Measurements from ENCODE around the gene BTG4.

Gene BTG4

DNA sequence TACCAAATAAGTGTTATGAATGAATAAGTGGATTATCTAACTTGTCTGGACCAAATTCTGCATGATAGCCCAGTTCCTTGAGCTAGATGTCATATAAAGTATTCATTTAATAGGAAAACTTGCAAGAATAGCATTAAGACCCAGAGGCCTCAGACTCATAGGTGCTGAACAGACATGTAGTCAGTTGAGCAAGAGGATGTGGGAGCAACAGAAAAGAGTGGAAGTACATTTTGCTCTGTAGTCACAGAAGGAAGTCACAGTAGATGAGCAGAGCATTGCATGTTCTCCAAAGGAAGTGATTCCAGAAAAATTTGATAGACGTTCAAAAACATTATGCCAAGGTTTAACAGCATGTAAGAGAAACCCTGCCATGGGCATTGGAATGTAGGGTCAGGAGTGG lies 11.9 kb upstream of the BTG4 start:
- no peak overlapping the region for H3K27ac ChIP-seq
- TF ChIP-seq, protein P1, sequence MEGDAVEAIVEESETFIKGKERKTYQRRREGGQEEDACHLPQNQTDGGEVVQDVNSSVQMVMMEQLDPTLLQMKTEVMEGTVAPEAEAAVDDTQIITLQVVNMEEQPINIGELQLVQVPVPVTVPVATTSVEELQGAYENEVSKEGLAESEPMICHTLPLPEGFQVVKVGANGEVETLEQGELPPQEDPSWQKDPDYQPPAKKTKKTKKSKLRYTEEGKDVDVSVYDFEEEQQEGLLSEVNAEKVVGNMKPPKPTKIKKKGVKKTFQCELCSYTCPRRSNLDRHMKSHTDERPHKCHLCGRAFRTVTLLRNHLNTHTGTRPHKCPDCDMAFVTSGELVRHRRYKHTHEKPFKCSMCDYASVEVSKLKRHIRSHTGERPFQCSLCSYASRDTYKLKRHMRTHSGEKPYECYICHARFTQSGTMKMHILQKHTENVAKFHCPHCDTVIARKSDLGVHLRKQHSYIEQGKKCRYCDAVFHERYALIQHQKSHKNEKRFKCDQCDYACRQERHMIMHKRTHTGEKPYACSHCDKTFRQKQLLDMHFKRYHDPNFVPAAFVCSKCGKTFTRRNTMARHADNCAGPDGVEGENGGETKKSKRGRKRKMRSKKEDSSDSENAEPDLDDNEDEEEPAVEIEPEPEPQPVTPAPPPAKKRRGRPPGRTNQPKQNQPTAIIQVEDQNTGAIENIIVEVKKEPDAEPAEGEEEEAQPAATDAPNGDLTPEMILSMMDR (conservative IDR thresholded peaks at IDR 0.05) = no peak

DNA sequence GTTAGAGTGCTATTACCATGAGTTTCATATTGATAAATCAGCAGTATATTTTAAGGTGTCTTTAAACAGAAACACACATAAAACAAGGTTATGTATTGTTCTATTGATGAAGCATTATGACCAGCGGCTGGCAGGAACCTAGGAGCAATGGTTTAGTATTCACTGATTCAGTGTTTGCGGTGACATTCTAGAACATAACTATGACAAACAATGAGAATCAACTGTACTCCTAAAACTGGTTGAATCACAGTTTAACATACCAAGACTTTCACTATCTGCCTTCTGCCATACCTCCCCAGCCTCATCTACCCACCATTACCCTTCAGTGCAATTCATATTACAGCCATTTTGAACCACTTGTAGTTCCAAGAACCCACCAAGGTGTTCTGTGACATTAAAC lies 11.2 kb upstream of the BTG4 start:
- no peak overlapping the region for H3K27ac ChIP-seq
- TF ChIP-seq, protein P1 (conservative IDR thresholded peaks at IDR 0.05) = no peak

DNA sequence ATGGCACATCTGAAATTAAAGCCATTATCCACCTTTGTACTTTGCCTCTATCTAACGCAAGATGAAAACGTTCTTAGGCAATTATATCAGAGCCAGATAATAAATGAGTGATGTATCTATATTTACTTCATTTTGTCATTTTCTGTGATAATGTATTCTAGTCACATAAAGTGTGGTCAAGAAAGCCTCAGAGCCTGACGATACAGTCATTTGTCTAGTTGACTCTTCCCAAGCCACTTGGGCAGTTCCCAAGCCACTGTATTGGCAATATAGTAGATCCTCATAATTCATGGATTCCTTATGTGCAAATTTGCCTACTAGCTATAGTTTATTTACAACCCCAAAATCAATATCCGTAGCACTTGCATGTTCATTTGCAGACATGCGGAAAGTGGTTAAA lies 10.2 kb upstream of the BTG4 start:
- no peak overlapping the region for H3K27ac ChIP-seq
- TF ChIP-seq, protein P1 (conservative IDR thresholded peaks at IDR 0.05) = no peak

DNA sequence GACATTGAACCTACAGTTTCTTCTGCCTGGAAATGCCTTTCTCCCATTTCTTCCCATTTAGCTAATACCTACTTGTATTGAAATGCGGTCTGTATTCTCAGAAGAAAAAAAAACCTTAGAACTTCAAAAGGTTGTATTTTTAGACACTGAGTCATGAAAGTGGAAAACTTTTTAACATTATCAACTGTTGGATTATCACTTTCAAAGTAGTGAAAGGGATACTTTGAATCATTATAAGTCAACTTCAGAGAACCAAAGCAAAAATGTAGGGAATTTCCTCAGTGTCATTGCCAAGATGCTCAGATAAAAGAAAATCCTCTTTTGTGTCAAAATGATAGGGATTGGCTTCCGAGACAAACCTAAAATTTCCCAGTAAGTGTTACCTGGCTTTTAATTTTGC lies 8.9 kb upstream of the BTG4 start:
- no peak overlapping the region for H3K27ac ChIP-seq
- TF ChIP-seq, protein P1 (conservative IDR thresholded peaks at IDR 0.05) = no peak

DNA sequence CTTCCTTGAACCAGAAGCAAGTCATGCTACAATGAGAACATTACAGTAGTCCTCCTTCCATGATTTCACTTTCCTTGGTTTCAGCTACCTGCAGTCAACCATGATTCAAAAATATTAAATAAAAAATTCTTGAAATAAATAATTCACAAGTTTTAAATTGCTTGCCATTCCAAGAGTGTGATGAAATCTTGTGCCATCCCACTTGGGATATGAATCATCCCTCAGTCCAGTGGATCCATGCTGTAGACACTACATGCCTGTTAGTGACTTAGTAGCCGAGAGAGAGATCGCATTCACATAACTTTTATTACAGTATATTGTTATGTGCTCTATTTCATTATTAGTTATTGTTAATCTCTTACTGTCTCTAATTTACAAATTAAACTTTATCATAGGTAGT lies 8.4 kb upstream of the BTG4 start:
- H3K27ac ChIP-seq = no peak overlapping the region
- TF ChIP-seq, protein P1 (conservative IDR thresholded peaks at IDR 0.05) = no peak

DNA sequence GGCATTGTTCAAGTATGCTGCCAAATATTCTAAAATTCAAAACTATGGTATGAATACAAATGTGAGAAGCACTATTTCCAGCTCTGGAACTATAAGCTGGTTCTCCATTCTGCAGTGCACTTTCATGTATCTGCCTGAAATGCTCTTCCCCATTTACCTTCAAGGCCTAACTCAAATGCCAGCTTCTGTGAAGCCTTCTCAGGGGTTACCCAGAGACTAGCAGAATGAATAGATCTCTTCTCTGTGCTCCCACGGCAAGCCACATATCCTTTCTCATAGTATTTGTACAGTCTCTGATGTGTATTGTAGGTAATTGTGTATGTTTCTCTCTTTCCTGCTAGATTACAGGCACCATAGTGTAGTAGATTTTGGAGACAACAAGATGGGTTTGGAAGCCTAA lies 6.5 kb upstream of the BTG4 start:
- no peak overlapping the region for H3K27ac ChIP-seq
- TF ChIP-seq, protein P1 (conservative IDR thresholded peaks at IDR 0.05) = no peak

DNA sequence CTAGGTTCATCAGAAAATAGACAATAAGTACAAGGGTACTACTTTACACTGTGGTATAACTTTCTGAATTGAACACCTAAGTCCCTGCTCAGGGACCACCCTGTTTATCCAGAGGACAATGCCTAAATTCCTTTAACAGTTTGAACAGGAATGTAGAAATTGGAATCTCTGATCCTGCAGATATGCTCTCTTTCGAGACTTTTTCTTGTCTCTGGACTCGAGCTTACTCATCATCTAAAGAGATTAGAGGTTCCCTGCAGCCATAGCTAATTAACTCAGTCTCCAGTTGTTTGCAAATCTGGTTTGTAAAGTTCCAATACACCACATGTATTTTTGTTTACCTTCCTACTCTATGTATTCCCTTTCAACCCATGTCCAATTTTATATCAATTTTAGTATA lies 3.4 kb upstream of the BTG4 start:
- no peak overlapping the region for H3K27ac ChIP-seq
- TF ChIP-seq, protein P1 (conservative IDR thresholded peaks at IDR 0.05) = no peak
